ENCODE data around the gene HNRNPU. TPM values are rescaled to one million over a fixed set of nuclear protein-coding genes. Genes with fewer than 3 reads are reported as not detected.

HNRNPU gene
- total RNA-seq, 1 donor from 2014 or later: 167 TPM

DNA sequence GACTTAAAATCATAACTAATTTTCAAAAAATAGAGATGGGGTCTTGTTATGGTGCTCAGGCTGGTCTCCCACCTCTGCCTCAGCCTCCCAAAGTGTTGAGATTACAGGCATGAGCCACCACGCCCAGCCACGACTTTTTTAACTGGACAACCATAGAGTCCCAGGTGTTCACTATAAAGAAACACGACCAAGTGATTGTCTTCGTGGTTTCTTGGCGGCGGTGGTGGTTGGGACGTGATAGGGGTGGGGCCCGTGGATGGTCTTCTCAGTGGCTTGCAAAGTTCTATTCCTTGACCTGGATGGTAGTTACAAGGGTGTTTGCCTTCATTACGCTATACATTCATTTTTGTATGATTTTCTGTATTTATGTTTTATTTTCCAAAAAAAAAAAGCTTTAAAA, 63.5 kb downstream of the HNRNPU start:
- intact Hi-C loops (cut with micrococcal nuclease): loop anchor here (10.0 kb wide), 1 partner anchor 234 kb away; no protein-coding TSS in a partner anchor
- Histone ChIP-seq H3K36me3 (no peaks in the 10 kb centered on the region), H3K27ac (replicated peaks) (no peak overlapping the region), H3K4me1 (no peaks in the 10 kb centered on the region), H3K4me3 (no peak overlapping the region), H3K27me3 (ENCODE audit: low read depth) (no peaks in the 10 kb centered on the region), H3K9me3 (replicated peaks) (no peaks in the 10 kb centered on the region)
- DNase-seq: no peak
- TF ChIP-seq, protein P1, sequence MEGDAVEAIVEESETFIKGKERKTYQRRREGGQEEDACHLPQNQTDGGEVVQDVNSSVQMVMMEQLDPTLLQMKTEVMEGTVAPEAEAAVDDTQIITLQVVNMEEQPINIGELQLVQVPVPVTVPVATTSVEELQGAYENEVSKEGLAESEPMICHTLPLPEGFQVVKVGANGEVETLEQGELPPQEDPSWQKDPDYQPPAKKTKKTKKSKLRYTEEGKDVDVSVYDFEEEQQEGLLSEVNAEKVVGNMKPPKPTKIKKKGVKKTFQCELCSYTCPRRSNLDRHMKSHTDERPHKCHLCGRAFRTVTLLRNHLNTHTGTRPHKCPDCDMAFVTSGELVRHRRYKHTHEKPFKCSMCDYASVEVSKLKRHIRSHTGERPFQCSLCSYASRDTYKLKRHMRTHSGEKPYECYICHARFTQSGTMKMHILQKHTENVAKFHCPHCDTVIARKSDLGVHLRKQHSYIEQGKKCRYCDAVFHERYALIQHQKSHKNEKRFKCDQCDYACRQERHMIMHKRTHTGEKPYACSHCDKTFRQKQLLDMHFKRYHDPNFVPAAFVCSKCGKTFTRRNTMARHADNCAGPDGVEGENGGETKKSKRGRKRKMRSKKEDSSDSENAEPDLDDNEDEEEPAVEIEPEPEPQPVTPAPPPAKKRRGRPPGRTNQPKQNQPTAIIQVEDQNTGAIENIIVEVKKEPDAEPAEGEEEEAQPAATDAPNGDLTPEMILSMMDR (IDR thresholded peaks at IDR 0.05; ENCODE audit: borderline replicate concordance): no peak

Other genes with a start within 250 kb of the HNRNPU start
- gene DESI2, start 211.4 kb downstream of the HNRNPU start, total RNA-seq: 22.3 TPM
- 68.8 TPM for gene COX20, start 28.9 kb downstream of the HNRNPU start, total RNA-seq

All from left ventricle myocardium inferior (tissue), 1 donor.